Mesenchymal stem cell (in vitro differentiated cells and primary cell): ENCODE data around the gene BEGAIN.

Experiments used
- DNase-seq: peaks from one replicate; pipeline ENCODE4 v3.0.0-alpha.2; 2013
- H2AFZ ChIP-seq: one replicate; pipeline ENCODE4 v1.6.1; 2013; ENCODE audit warnings: low read depth, mild to moderate bottlenecking, control low read depth, inconsistent platforms, low read length, moderate library complexity
- H2AK5ac ChIP-seq: 2 replicates; pipeline ENCODE4 v1.6.1; 2013; ENCODE audit warnings: low read length, moderate library complexity, mild to moderate bottlenecking, inconsistent platforms; ENCODE audit not compliant: severe bottlenecking
- H2BK120ac ChIP-seq: one replicate; pipeline ENCODE4 v1.6.1; 2013; ENCODE audit warnings: low read depth, mild to moderate bottlenecking, inconsistent platforms, low read length, moderate library complexity
- H2BK12ac ChIP-seq, 2 experiments: one replicate each; pipeline ENCODE4 v1.6.1; 2013; ENCODE audit warnings: inconsistent platforms in 2 of 2, low read length in 2 of 2, mild to moderate bottlenecking in 2 of 2, moderate library complexity in 2 of 2, control low read depth in 1 of 2
- H2BK15ac ChIP-seq: one replicate; pipeline ENCODE4 v1.6.1; 2013; ENCODE audit warnings: mild to moderate bottlenecking, low read depth, inconsistent platforms; ENCODE audit not compliant: poor library complexity, severe bottlenecking
- H2BK5ac ChIP-seq: 2 replicates; pipeline ENCODE4 v1.6.1; 2013; ENCODE audit warnings: low read depth, mild to moderate bottlenecking, low read length, control low read depth, inconsistent platforms; ENCODE audit not compliant: poor library complexity, severe bottlenecking
- H3K14ac ChIP-seq, 2 experiments: one replicate each; pipeline ENCODE4 v1.6.1; 2013; ENCODE audit warnings: inconsistent platforms in 2 of 2, low read length in 2 of 2, control low read depth in 1 of 2, mild to moderate bottlenecking in 1 of 2, moderate library complexity in 1 of 2
- H3K18ac ChIP-seq, 2 experiments: one replicate each; pipeline ENCODE4 v1.6.1; 2013; ENCODE audit warnings: inconsistent platforms in 2 of 2, low read length in 2 of 2, control low read depth in 1 of 2, low read depth in 1 of 2, mild to moderate bottlenecking in 1 of 2
- H3K23ac ChIP-seq, 2 experiments: one replicate each; pipeline ENCODE4 v1.6.1; 2013; ENCODE audit warnings: inconsistent platforms in 2 of 2, low read length in 2 of 2, mild to moderate bottlenecking in 2 of 2, moderate library complexity in 2 of 2, control low read depth in 1 of 2
- H3K27ac ChIP-seq: 2 replicates; pipeline ENCODE4 v1.5.1; 2013; ENCODE audit warnings: mild to moderate bottlenecking, moderate library complexity, low read length, control low read depth, inconsistent platforms; ENCODE audit not compliant: poor library complexity, severe bottlenecking
- H3K27me3 ChIP-seq, 2 experiments: 2 replicates each; pipeline versions ENCODE4 v1.6.1 to v1.7.0; 2013; ENCODE audit warnings: low read length in 2 of 2, mild to moderate bottlenecking in 2 of 2, moderate library complexity in 2 of 2, control low read depth in 1 of 2, inconsistent platforms in 1 of 2; ENCODE audit not compliant: control insufficient read depth in 1 of 2, insufficient read depth in 1 of 2
- H3K36me3 ChIP-seq, 2 experiments: 2 replicates each; pipeline versions ENCODE4 v1.6.1 to v1.7.0; 2013; ENCODE audit warnings: low read length in 2 of 2, control low read depth in 1 of 2, inconsistent platforms in 1 of 2, low read depth in 1 of 2, mild to moderate bottlenecking in 1 of 2; ENCODE audit not compliant: insufficient read depth in 2 of 2, control insufficient read depth in 1 of 2
- H3K4ac ChIP-seq, 2 experiments: one replicate each; pipeline ENCODE4 v1.6.1; 2013; ENCODE audit warnings: inconsistent platforms in 2 of 2, low read length in 2 of 2, mild to moderate bottlenecking in 2 of 2, moderate library complexity in 2 of 2, control low read depth in 1 of 2, low read depth in 1 of 2
- H3K4me1 ChIP-seq: 2 replicates; pipeline ENCODE4 v1.6.1; 2013; ENCODE audit warnings: low read depth, low read length, control low read depth; ENCODE audit not compliant: control insufficient read depth, insufficient read depth
- H3K4me2 ChIP-seq: 2 replicates; pipeline ENCODE4 v1.6.1; 2013; ENCODE audit warnings: low read length, mild to moderate bottlenecking, inconsistent platforms; ENCODE audit not compliant: poor library complexity, severe bottlenecking
- H3K4me3 ChIP-seq, 2 experiments: 2 replicates each; pipeline versions ENCODE4 v1.5.1 to v1.7.0; 2013; ENCODE audit warnings: low read length in 2 of 2, mild to moderate bottlenecking in 2 of 2, control low read depth in 1 of 2, low read depth in 1 of 2; ENCODE audit not compliant: insufficient read depth in 1 of 2
- H3K79me1 ChIP-seq: replicated peaks from 2 replicates; pipeline ENCODE4 v1.6.1; 2013; ENCODE audit warnings: mild to moderate bottlenecking, control low read depth, low read length, inconsistent platforms; ENCODE audit not compliant: poor library complexity, severe bottlenecking
- H3K9ac ChIP-seq: 2 replicates; pipeline ENCODE4 v1.7.0; 2013; ENCODE audit warnings: mild to moderate bottlenecking, low read length, moderate library complexity
- H3K9me3 ChIP-seq: 2 replicates; pipeline ENCODE4 v1.7.0; 2013; ENCODE audit warnings: mild to moderate bottlenecking, low read length; ENCODE audit not compliant: control insufficient read depth
- H4K8ac ChIP-seq: one replicate; pipeline ENCODE4 v1.6.1; 2013; ENCODE audit warnings: inconsistent platforms, mild to moderate bottlenecking, low read length, moderate library complexity
- H4K91ac ChIP-seq: one replicate; pipeline ENCODE4 v1.6.1; 2013; ENCODE audit warnings: mild to moderate bottlenecking, low read length, inconsistent platforms
- WGBS: methylation state at CpG from one replicate; pipeline ENCODE4 v1.1.7; 2013; ENCODE audit warnings: mixed read lengths; 5-methylcytosine and 5-hydroxymethylcytosine counted together

The BEGAIN gene

GRCh38 chr14:100537446-100538350 is 49.5 kb downstream of the BEGAIN start:
- peak overlapping the region; percentile 19 for H4K91ac ChIP-seq
- 93% methylated on average over 51 of the region's 53 CpGs for WGBS
- H3K14ac ChIP-seq, result no peak overlapping the region

DNA sequence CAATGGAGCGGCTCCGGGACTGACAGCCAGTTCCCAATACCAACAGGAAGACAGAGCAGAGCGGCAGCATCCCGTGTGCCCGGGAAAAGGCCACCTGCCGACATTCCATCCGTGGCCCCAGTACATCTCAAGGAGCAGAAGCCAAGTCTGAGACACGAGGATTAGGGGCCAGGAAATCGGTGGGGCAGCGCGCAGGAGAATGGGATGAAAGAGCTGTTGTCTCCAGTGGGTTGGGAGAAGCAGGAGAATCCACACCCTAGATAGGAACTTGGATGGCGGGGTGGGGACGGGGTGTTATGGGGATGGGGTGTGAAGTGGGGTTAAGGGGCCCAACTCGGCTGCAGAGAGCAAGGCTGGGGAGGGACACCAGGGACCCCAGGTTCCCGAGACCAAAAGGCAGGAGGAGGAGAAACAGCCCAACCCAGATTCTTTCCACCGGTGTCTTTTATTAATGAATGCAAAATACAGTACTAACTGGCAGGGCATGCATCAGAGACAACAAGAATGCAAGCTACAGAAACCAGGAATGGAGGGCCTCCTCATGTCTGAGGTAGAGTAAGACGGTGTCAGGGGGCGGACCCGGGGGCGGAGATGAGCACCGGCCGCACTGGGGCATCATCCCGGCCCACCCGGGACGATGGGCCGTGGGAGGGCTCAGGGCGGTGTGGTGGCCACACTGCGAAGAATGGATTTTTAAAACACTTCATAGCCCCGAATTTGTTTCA is 50.3 kb downstream of the BEGAIN start:
- 88% methylated on average over 28 of the region's 29 CpGs for WGBS
- no peak overlapping the region for H3K18ac ChIP-seq
- H2AFZ ChIP-seq, result no peak overlapping the region
- H3K36me3 ChIP-seq, result peaks cover 0 to 75% of the 10 kb centered on the region in 2 experiments
- H3K4me2 ChIP-seq, result no peak overlapping the region
- no peak overlapping the region for H3K4ac ChIP-seq
- H3K4me1 ChIP-seq, result peaks cover 27% of the 10 kb centered on the region
- H3K14ac ChIP-seq, result no peak overlapping the region
- no peak overlapping the region for H4K8ac ChIP-seq
- no peak overlapping the region for H2AK5ac ChIP-seq
- H3K27ac ChIP-seq, result no peak overlapping the region
- no peaks in the 10 kb centered on the region for H3K27me3 ChIP-seq
- no peak for DNase-seq
- no peak overlapping the region for H4K91ac ChIP-seq
- no peak overlapping the region for H3K4me3 ChIP-seq
- H2BK120ac ChIP-seq, result no peak overlapping the region
- no peaks in the 10 kb centered on the region for H3K9me3 ChIP-seq
- H3K79me1 ChIP-seq, result no peaks in the 10 kb centered on the region
- no peak overlapping the region for H3K23ac ChIP-seq
- H2BK12ac ChIP-seq, result no peak overlapping the region
- no peak overlapping the region for H2BK15ac ChIP-seq
- H3K9ac ChIP-seq, result no peak overlapping the region
- no peak overlapping the region for H2BK5ac ChIP-seq

More at GRCh38 chr14:100537446-100538350, 49.5 kb downstream of the BEGAIN start:
- Histone ChIP-seq H2AFZ (no peak overlapping the region), H3K27ac (no peak overlapping the region), H2BK120ac (no peak overlapping the region), H3K18ac (no peak overlapping the region), H3K9me3 (no peaks in the 10 kb centered on the region), H3K9ac (no peak overlapping the region), H3K4me1 (peaks cover 21% of the 10 kb centered on the region), H3K4me3 (no peak overlapping the region), H3K23ac (no peak overlapping the region), H3K36me3 (peaks cover 0 to 75% of the 10 kb centered on the region in 2 experiments), H3K4me2 (no peak overlapping the region), H3K4ac (no peak overlapping the region), H3K27me3 (no peaks in the 10 kb centered on the region), H2BK12ac (no peak overlapping the region), H2BK5ac (no peak overlapping the region), H2BK15ac (no peak overlapping the region), H3K79me1 (no peaks in the 10 kb centered on the region), H4K8ac (no peak overlapping the region), H2AK5ac (no peak overlapping the region)
- DNase-seq, result no peak

DNA sequence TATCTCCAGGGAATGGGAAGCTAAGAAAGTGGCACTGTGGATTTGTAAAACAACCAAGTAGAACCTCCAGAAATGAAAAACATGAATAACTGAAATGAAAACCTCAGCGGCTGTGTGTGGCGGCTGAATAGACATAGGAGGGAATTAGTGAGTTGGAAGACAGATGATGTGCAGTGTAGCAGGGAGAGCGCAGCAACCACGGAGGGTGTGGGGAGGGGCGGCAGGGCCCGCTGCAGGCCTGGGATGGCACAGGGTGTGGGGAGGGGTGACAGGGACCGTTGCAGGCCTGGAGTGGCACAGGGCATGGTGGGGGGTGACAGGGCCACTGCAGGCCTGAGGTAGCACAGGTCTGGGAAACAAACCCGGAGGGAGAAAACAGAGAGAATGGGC is 51.1 kb downstream of the BEGAIN start:
- Histone ChIP-seq H2BK15ac (no peak overlapping the region), H3K4ac (no peak overlapping the region), H2AK5ac (no peak overlapping the region), H2BK5ac (no peak overlapping the region), H3K27me3 (no peaks in the 10 kb centered on the region), H3K9ac (no peak overlapping the region), H3K36me3 (peaks cover 0 to 73% of the 10 kb centered on the region in 2 experiments), H4K91ac (no peak overlapping the region), H4K8ac (no peak overlapping the region), H2BK120ac (no peak overlapping the region), H3K14ac (peak overlapping the region in 1 of 2 experiments; percentile 35), H3K18ac (no peak overlapping the region), H2BK12ac (no peak overlapping the region), H3K27ac (no peak overlapping the region), H2AFZ (no peak overlapping the region), H3K4me2 (no peak overlapping the region), H3K79me1 (no peaks in the 10 kb centered on the region), H3K4me1 (peaks cover 27% of the 10 kb centered on the region), H3K9me3 (no peaks in the 10 kb centered on the region), H3K23ac (no peak overlapping the region), H3K4me3 (no peak overlapping the region)
- no peak for DNase-seq
- WGBS, result 90% methylated on average over 8 of the region's 8 CpGs
